ENCODE measurements around the gene TMEM178B.

DNA sequence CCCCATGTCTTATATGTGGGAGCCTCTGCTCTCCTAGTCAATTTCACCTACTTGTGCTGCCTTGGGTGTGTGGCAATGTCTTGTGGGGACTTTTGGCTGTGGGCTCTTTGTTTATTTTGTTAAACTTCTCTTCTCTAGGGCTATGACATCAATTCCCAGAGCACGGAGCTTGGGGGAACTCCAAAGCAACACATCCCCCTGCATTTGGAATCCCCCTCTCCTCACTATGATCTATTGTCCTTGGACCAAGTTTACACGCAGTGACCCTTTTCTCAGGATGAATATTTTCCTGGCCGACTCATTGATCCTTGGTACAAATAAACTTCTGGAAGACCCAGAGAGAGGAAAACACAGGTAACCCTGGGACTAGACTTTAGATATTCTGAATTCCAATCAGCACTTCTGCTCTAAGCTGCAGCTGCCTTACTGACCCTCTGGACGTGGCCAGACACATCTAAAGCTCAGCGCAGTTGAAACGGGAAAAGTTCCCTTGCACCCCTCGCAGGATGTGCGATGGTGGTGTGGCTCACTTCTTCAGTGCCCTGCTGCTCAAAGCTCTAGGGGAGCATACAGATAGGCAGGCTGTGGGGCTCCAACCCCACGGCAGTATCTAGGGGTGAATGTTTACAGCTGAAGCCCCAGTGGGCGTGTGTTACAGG is 110.8 kb downstream of the TMEM178B start:
- no peak for TF ChIP-seq CTCF (IDR thresholded peaks at IDR 0.05)
- TF ChIP-seq, protein P1, sequence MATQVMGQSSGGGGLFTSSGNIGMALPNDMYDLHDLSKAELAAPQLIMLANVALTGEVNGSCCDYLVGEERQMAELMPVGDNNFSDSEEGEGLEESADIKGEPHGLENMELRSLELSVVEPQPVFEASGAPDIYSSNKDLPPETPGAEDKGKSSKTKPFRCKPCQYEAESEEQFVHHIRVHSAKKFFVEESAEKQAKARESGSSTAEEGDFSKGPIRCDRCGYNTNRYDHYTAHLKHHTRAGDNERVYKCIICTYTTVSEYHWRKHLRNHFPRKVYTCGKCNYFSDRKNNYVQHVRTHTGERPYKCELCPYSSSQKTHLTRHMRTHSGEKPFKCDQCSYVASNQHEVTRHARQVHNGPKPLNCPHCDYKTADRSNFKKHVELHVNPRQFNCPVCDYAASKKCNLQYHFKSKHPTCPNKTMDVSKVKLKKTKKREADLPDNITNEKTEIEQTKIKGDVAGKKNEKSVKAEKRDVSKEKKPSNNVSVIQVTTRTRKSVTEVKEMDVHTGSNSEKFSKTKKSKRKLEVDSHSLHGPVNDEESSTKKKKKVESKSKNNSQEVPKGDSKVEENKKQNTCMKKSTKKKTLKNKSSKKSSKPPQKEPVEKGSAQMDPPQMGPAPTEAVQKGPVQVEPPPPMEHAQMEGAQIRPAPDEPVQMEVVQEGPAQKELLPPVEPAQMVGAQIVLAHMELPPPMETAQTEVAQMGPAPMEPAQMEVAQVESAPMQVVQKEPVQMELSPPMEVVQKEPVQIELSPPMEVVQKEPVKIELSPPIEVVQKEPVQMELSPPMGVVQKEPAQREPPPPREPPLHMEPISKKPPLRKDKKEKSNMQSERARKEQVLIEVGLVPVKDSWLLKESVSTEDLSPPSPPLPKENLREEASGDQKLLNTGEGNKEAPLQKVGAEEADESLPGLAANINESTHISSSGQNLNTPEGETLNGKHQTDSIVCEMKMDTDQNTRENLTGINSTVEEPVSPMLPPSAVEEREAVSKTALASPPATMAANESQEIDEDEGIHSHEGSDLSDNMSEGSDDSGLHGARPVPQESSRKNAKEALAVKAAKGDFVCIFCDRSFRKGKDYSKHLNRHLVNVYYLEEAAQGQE (IDR thresholded peaks at IDR 0.05; ENCODE audit: insufficient read depth in 1 of 2, low read depth in 2 of 2, low read length in 1 of 2) = no peak
- TF ChIP-seq SIN3A (IDR thresholded peaks at IDR 0.05; ENCODE audit: borderline replicate concordance, insufficient read depth, low read depth, low read length) = no peak
- TF ChIP-seq POLR2AphosphoS5 (IDR thresholded peaks at IDR 0.05; ENCODE audit: low read depth, low read length) = no peak
- TF ChIP-seq TCF7L2 (IDR thresholded peaks at IDR 0.05; ENCODE audit: low read depth, low read length) = no peak

All from Panc1 (cell line).